ENCODE measurements around the gene MUC5B.

Gene MUC5B

GRCh38 chr11:1221848-1222311 is 986 bp upstream of the MUC5B start:
- no peak for DNase-seq (ENCODE audit: extremely low read depth, low read depth)
- no peak overlapping the region for H3K4me3 ChIP-seq (replicated peaks; ENCODE audit: low read depth, low read length)
- TF ChIP-seq CTCF (IDR thresholded peaks at IDR 0.05; ENCODE audit: low read depth, low read length, missing control alignments), result no peak

DNA sequence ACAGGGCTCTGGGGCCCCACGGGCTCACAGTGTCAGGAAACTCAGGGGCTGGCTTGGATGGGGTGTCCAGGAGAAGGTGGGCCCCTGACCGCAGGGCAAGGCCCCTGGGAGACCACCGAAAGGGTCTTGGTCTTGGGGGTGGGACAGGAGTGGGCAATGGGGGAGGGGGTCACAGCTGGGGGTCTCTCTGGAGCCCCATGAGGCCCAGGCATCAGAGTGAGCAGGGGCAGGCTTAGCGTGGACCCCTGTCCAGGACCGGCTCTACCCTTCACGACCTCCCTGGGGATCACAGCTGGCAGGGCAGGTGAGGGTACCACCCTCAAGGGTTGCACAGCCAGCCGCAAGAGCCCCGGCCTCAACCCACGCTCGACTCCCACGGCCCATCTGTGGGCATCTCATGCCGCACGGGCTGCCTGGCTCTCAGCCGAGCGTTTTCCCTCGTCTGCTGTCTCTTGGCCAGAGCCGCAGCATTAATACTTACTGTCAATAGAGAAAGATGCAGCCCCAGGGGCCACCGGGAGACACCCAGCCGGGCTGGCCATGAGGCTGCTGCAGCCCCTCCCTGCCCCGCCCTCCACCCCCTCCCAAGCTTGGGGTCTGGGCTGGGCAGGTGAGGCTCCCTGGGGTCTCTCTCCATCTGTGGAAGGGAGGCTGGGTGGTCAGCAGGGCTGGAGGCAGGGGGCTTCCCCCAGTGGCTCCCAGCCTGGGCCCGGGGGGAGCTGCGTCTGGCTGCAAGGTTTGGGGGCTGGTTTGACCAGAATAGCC is 662 bp downstream of the MUC5B start:
- no peak for DNase-seq (ENCODE audit: extremely low read depth, low read depth)
- no peak for TF ChIP-seq CTCF (IDR thresholded peaks at IDR 0.05; ENCODE audit: low read depth, low read length, missing control alignments)
- H3K4me3 ChIP-seq (replicated peaks; ENCODE audit: low read depth, low read length), result no peak overlapping the region

- TF ChIP-seq CTCF (IDR thresholded peaks at IDR 0.05; ENCODE audit: low read depth, low read length, missing control alignments), result no peak
- no peak for DNase-seq (ENCODE audit: extremely low read depth, low read depth)
- H3K4me3 ChIP-seq (replicated peaks; ENCODE audit: low read depth, low read length), result no peak overlapping the region
Observed at GRCh38 chr11:1224111-1224490, 1.2 kb downstream of the MUC5B start.

DNA sequence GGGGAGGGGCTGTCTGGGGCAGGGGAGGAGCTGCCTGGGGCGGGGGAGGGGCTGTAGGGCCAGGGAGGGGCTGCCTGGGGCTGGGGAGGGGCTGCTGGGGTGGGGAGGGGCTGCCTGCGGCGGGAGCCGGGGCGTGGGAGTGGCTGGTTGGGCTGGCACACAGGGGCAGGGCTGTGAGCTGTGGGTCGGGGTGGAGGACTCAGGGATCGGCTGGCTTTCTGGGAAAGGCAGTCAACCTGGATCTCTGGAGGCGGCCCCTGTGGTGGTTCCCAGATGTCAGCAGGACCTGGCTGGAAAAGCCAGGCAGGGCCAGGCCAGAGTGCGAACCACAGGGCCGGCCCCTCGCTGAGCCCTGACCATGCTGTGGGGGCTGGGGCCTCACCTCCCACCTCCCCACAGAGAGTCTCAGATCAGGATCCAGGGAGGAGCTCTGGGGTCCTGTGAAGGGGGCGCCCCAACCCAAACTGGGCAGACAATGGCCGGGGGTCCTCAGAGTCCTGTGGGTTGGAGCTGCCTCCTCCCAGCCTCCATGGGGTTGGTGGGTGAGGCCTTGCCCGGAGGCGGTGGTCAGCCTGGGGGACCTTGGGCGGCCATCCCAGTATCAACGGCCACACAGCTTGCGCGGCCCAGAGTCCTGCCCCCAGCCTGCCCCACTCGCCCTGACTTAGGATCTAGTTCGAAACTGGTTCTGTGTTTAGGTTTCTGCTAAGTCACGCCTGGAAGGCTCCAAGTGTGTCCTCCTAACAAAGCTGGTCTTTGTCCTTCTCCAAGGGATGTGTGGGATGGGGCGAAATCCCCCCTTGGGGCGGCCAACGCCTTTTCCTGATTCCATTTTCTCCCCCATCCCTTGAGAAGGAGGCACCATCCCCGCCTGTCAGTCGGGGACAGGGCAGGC is 1.9 kb downstream of the MUC5B start:
- TF ChIP-seq CTCF (IDR thresholded peaks at IDR 0.05; ENCODE audit: low read depth, low read length, missing control alignments), result no peak
- no peak overlapping the region for H3K4me3 ChIP-seq (replicated peaks; ENCODE audit: low read depth, low read length)
- DNase-seq (ENCODE audit: extremely low read depth, low read depth), result no peak

DNA sequence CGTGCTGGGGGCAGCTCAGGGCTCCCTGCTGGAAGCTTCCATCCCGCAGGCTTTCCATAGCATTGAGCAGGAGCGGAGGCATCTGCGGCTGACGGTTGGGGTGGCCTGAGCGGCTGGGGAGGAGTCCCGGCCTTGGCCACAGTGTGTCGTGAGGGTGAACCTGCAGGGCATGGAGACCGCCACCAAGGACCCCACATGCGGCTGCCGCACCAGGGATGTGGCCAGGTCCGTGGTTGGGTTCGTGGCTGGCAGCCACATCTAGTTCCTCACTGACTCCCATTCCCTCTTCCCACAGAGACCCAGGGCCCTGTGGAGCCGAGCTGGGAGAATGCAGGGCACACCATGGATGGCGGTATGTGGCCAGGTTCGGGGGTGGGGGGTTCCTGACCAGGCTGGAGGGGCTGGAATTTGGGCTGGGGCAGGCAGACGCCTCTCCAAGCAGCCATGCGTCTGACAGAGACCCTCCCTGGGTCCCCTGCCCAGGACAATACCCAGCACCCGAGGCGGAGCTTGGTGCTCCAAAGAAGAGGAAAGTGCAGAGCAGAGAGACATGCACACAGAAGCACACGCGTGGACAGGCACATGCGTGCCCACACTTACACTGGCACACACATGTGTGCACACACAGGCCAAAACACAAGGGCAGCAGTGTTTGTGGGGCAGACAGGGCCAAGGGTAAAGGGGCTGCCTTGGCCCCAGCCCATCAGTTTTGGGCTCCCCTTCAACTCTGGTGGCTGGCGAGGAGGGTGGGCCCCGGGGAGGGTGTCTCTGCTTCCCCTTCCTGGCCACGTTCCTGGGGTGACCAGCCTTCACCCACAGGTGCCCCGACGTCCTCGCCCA is 2.7 kb downstream of the MUC5B start:
- H3K4me3 ChIP-seq (replicated peaks; ENCODE audit: low read depth, low read length), result no peak overlapping the region
- TF ChIP-seq CTCF (IDR thresholded peaks at IDR 0.05; ENCODE audit: low read depth, low read length, missing control alignments), result no peak
- DNase-seq (ENCODE audit: extremely low read depth, low read depth), result no peak

- TF ChIP-seq CTCF (IDR thresholded peaks at IDR 0.05; ENCODE audit: low read depth, low read length, missing control alignments), result no peak
- H3K4me3 ChIP-seq (replicated peaks; ENCODE audit: low read depth, low read length), result no peak overlapping the region
- DNase-seq (ENCODE audit: extremely low read depth, low read depth), result no peak
Observed at GRCh38 chr11:1226226-1226985, 3.5 kb downstream of the MUC5B start.
